H9 (cell line): ENCODE data around the gene NUDT4. TPM values are rescaled to one million over a fixed set of nuclear protein-coding genes. Genes with fewer than 3 reads are reported as not detected.

Source experiments
- DNase-seq: peaks from one replicate; pipeline ENCODE4 v3.0.0-alpha.2; 2017
- H2AFZ ChIP-seq: one replicate; pipeline ENCODE4 v1.6.1; 2013; ENCODE audit warnings: mild to moderate bottlenecking, low read length, control low read depth, moderate library complexity
- H2AK5ac ChIP-seq: 2 replicates; pipeline ENCODE4 v1.6.1; 2013; ENCODE audit warnings: low read length, control low read depth, mixed read lengths; ENCODE audit not compliant: insufficient read length
- H2BK120ac ChIP-seq: one replicate; pipeline ENCODE4 v1.6.1; 2013; ENCODE audit warnings: low read depth, mild to moderate bottlenecking, low read length, control low read depth, inconsistent platforms; ENCODE audit not compliant: poor library complexity, severe bottlenecking
- H2BK12ac ChIP-seq: 2 replicates; pipeline ENCODE4 v1.6.1; 2013; ENCODE audit warnings: low read length, control low read depth, mixed read lengths, low read depth; ENCODE audit not compliant: insufficient read length
- H2BK15ac ChIP-seq: 2 replicates; pipeline ENCODE4 v1.6.1; 2013; ENCODE audit warnings: low read depth, low read length, control low read depth
- H2BK20ac ChIP-seq: one replicate; pipeline ENCODE4 v1.6.1; 2013; ENCODE audit warnings: low read depth, mild to moderate bottlenecking, low read length, control low read depth, inconsistent platforms; ENCODE audit not compliant: poor library complexity, severe bottlenecking
- H2BK5ac ChIP-seq: 2 replicates; pipeline ENCODE4 v1.6.1; 2013; ENCODE audit warnings: low read length, control low read depth, mixed read lengths; ENCODE audit not compliant: insufficient read length
- H3K14ac ChIP-seq: 2 replicates; pipeline ENCODE4 v1.6.1; 2013; ENCODE audit warnings: low read length, control low read depth; ENCODE audit not compliant: insufficient read depth
- H3K18ac ChIP-seq: 2 replicates; pipeline ENCODE4 v1.6.1; 2013; ENCODE audit warnings: low read depth, mild to moderate bottlenecking, mixed read lengths, low read length, control low read depth; ENCODE audit not compliant: insufficient read length
- H3K23ac ChIP-seq: 2 replicates; pipeline ENCODE4 v1.6.1; 2013; ENCODE audit warnings: low read length, control low read depth, mixed read lengths, low read depth; ENCODE audit not compliant: insufficient read length
- H3K23me2 ChIP-seq: 2 replicates; pipeline ENCODE4 v1.6.1; 2013; ENCODE audit warnings: low read depth, mild to moderate bottlenecking, mixed read lengths, low read length, control low read depth; ENCODE audit not compliant: insufficient read length, poor library complexity, severe bottlenecking
- H3K27ac ChIP-seq: 2 replicates; pipeline ENCODE4 v1.5.1; 2013; ENCODE audit warnings: low read length, control low read depth, mixed read lengths, low read depth; ENCODE audit not compliant: insufficient read length
- H3K27me3 ChIP-seq: 2 replicates; pipeline ENCODE4 v1.6.1; 2013; ENCODE audit warnings: low read length, control low read depth, inconsistent platforms; ENCODE audit not compliant: insufficient read depth
- H3K4ac ChIP-seq: 2 replicates; pipeline ENCODE4 v1.6.1; 2013; ENCODE audit warnings: low read depth, mild to moderate bottlenecking, control low read depth, inconsistent platforms, low read length, moderate library complexity
- H3K4me1 ChIP-seq: 2 replicates; pipeline ENCODE4 v1.6.1; 2013; ENCODE audit warnings: low read length, control low read depth, inconsistent platforms; ENCODE audit not compliant: insufficient read depth
- H3K4me2 ChIP-seq: 2 replicates; pipeline ENCODE4 v1.6.1; 2013; ENCODE audit warnings: low read length, control low read depth, mixed read lengths; ENCODE audit not compliant: insufficient read length, insufficient read depth
- H3K56ac ChIP-seq: 2 replicates; pipeline ENCODE4 v1.6.1; 2013; ENCODE audit warnings: low read depth, mild to moderate bottlenecking, mixed read lengths, low read length, control low read depth; ENCODE audit not compliant: insufficient read length
- H3K79me1 ChIP-seq: 2 replicates; pipeline ENCODE4 v1.6.1; 2013; ENCODE audit warnings: low read depth, mild to moderate bottlenecking, moderate library complexity, low read length, control low read depth, inconsistent platforms; ENCODE audit not compliant: insufficient read depth, poor library complexity, severe bottlenecking
- H3K79me2 ChIP-seq: 2 replicates; pipeline ENCODE4 v1.6.1; 2013; ENCODE audit warnings: low read length, control low read depth, inconsistent platforms; ENCODE audit not compliant: insufficient read depth
- H3K9ac ChIP-seq: 2 replicates; pipeline ENCODE4 v1.6.1; 2013; ENCODE audit warnings: low read length, control low read depth, mixed read lengths; ENCODE audit not compliant: insufficient read length; ENCODE audit errors: extremely low read depth
- H3K9me3 ChIP-seq: one replicate; pipeline ENCODE4 v1.6.1; 2013; ENCODE audit warnings: low read depth, low read length, inconsistent platforms; ENCODE audit not compliant: control insufficient read depth
- H3T11ph ChIP-seq: one replicate; pipeline ENCODE4 v1.6.1; 2013; ENCODE audit warnings: mild to moderate bottlenecking, low read length, control low read depth, inconsistent platforms
- H4K20me1 ChIP-seq: one replicate; pipeline ENCODE4 v1.6.1; 2013; ENCODE audit not compliant: control insufficient read depth, insufficient read length, insufficient read depth
- H4K5ac ChIP-seq: 2 replicates; pipeline ENCODE4 v1.6.1; 2013; ENCODE audit warnings: low read depth, mild to moderate bottlenecking, mixed read lengths, low read length, control low read depth; ENCODE audit not compliant: insufficient read length
- H4K8ac ChIP-seq: replicated peaks from 2 replicates; pipeline ENCODE4 v1.6.1; 2013; ENCODE audit warnings: low read length, control low read depth, mixed read lengths, low read depth; ENCODE audit not compliant: insufficient read length
- H4K91ac ChIP-seq: 2 replicates; pipeline ENCODE4 v1.6.1; 2013; ENCODE audit warnings: low read depth, mild to moderate bottlenecking, moderate library complexity, mixed read lengths, low read length, control low read depth; ENCODE audit not compliant: insufficient read length
- H3K27ac Mint-ChIP-seq, 3 experiments: 2 replicates in 2 of 3; 3 replicates in 1 of 3; pipeline ENCODE4 v1.8.0; 2020 to 2021; ENCODE audit warnings: mixed read lengths in 3 of 3, mild to moderate bottlenecking in 1 of 3, moderate library complexity in 1 of 3
- H3K27me3 Mint-ChIP-seq: 2 replicates; pipeline ENCODE4 v1.8.0; 2021; ENCODE audit warnings: low read depth, mild to moderate bottlenecking, moderate library complexity, mixed read lengths
- H3K36me3 Mint-ChIP-seq, 3 experiments: 2 replicates in 2 of 3; 3 replicates in 1 of 3; pipeline ENCODE4 v1.8.0; 2020 to 2021; ENCODE audit warnings: low read depth in 3 of 3, mixed read lengths in 3 of 3; ENCODE audit not compliant: insufficient read depth in 1 of 3
- H3K4me1 Mint-ChIP-seq, 2 experiments: 2 replicates each; pipeline ENCODE4 v1.8.0; 2020; ENCODE audit warnings: mixed read lengths in 2 of 2
- H3K4me3 Mint-ChIP-seq, 2 experiments: 2 replicates in 1 of 2; 3 replicates in 1 of 2; pipeline ENCODE4 v1.8.0; 2020 to 2021; ENCODE audit warnings: mild to moderate bottlenecking in 2 of 2, mixed read lengths in 2 of 2, moderate library complexity in 1 of 2
- H3K9me3 Mint-ChIP-seq, 2 experiments: 2 replicates in 1 of 2; 3 replicates in 1 of 2; pipeline ENCODE4 v1.8.0; 2020; ENCODE audit warnings: mild to moderate bottlenecking in 2 of 2, mixed read lengths in 2 of 2, moderate library complexity in 1 of 2
- CTCF ChIP-seq: fragments of 200-600 bp; sonication (generic); conservative IDR thresholded peaks from 3 replicates; pipeline ENCODE4 v1.8.0; 2021; ENCODE audit warnings: antibody characterized with exemption, mild to moderate bottlenecking
- WGBS: extraction: QIAGEN DNeasy Blood & Tissue Kit; methylation state at CpG from one replicate; pipeline ENCODE4 v1.1.7; 2013; ENCODE audit warnings: missing lambda C conversion rate, low lambda C conversion rate, mixed read lengths; ENCODE audit not compliant: insufficient read length; ENCODE audit errors: extremely low coverage; 5-methylcytosine and 5-hydroxymethylcytosine counted together
- total RNA-seq: library from RNA; stranded (reverse); gene quantifications from 2 replicates; pipeline ENCODE4 v1.2.1, GENCODE V29; 2021

NUDT4 gene
- total RNA-seq, 1 experiment from 2014 or later: 40.6 TPM

- DNase-seq: no peak
- peak overlapping the region; percentile 22 for H3K27ac ChIP-seq
- Mint-ChIP-seq H3K4me3 (peak overlapping the region; percentile 90 to 96), H3K27me3 (no peaks in the 10 kb centered on the region), H3K36me3 (peaks cover 0 to 4% (median 3%) of the 10 kb centered on the region in 3 experiments; a peak in 2 of 7 replicates), H3K9me3 (peaks cover 0 to 4% of the 10 kb centered on the region in 2 experiments; a peak in 1 of 5 replicates), H3K4me1 (peaks cover 36 to 37% of the 10 kb centered on the region in 2 experiments), H3K27ac (peak overlapping the region; percentile 99 to 100 (median 99))
- peak overlapping the region; percentile 98 for H3K14ac ChIP-seq
- H3K79me2 ChIP-seq: peaks cover 32% of the 10 kb centered on the region
- H2BK120ac ChIP-seq: no peak overlapping the region
- H3K4me2 ChIP-seq: peak overlapping the region; percentile 83
- H3K56ac ChIP-seq: no peak overlapping the region
- H3K23me2 ChIP-seq: peaks cover 13% of the 10 kb centered on the region
- peak overlapping the region; percentile 94 for H3K9ac ChIP-seq
- H2BK12ac ChIP-seq: peak overlapping the region; percentile 10
- H3K27me3 ChIP-seq: no peaks in the 10 kb centered on the region
- no peak overlapping the region for H2BK5ac ChIP-seq
- peak overlapping the region; percentile 7 for H2AFZ ChIP-seq
- no peak overlapping the region for H4K91ac ChIP-seq
- WGBS: no CpG with 5 or more reads among the region's 19 CpGs
- H4K8ac ChIP-seq: no peak overlapping the region
- H4K20me1 ChIP-seq: no peaks in the 10 kb centered on the region
- no peaks in the 10 kb centered on the region for H3K9me3 ChIP-seq
- H3K18ac ChIP-seq: peak overlapping the region; percentile 90
- H3K79me1 ChIP-seq: no peaks in the 10 kb centered on the region
- no peak overlapping the region for H2AK5ac ChIP-seq
- no peak overlapping the region for H3K23ac ChIP-seq
- peaks cover 5% of the 10 kb centered on the region; the same call in 1 of the 2 replicates for H3K4me1 ChIP-seq
- H3K4ac ChIP-seq: no peak overlapping the region; the same call in 1 of the 2 replicates
- no peak overlapping the region for H3T11ph ChIP-seq
- H2BK15ac ChIP-seq: no peak overlapping the region
- TF ChIP-seq CTCF: 0 out of 3 replicates have a peak, but pooled peaks have one; percentile 15
- no peak overlapping the region for H2BK20ac ChIP-seq
- peak overlapping the region; percentile 13 for H4K5ac ChIP-seq
Observed at GRCh38 chr12:93442411-93443340, 65.0 kb downstream of the NUDT4 start.
